Kidney tubule cell (primary cell): ENCODE measurements around the gene PODXL2.
"Not testable (repeated sequence)": the region's sequence is repeated elsewhere in the genome, so short reads cannot be mapped to it uniquely, and the experiment has no call there.

ENCODE experiments used
- DNase-seq: peaks from one replicate; pipeline ENCODE4 v3.0.0-alpha.2; 2018; ENCODE audit warnings: low spot score

PODXL2 gene

GRCh38 chr3:127676456-127676855 is 47.5 kb downstream of the PODXL2 start:
- DNase-seq = no peak

GRCh38 chr3:127676921-127677351 is 48.0 kb downstream of the PODXL2 start:
- no peak for DNase-seq

GRCh38 chr3:127677541-127678314 is 48.7 kb downstream of the PODXL2 start:
- DNase-seq = no peak

- no peak for DNase-seq
Measured at GRCh38 chr3:127678315-127678599, 49.3 kb downstream of the PODXL2 start.

DNA sequence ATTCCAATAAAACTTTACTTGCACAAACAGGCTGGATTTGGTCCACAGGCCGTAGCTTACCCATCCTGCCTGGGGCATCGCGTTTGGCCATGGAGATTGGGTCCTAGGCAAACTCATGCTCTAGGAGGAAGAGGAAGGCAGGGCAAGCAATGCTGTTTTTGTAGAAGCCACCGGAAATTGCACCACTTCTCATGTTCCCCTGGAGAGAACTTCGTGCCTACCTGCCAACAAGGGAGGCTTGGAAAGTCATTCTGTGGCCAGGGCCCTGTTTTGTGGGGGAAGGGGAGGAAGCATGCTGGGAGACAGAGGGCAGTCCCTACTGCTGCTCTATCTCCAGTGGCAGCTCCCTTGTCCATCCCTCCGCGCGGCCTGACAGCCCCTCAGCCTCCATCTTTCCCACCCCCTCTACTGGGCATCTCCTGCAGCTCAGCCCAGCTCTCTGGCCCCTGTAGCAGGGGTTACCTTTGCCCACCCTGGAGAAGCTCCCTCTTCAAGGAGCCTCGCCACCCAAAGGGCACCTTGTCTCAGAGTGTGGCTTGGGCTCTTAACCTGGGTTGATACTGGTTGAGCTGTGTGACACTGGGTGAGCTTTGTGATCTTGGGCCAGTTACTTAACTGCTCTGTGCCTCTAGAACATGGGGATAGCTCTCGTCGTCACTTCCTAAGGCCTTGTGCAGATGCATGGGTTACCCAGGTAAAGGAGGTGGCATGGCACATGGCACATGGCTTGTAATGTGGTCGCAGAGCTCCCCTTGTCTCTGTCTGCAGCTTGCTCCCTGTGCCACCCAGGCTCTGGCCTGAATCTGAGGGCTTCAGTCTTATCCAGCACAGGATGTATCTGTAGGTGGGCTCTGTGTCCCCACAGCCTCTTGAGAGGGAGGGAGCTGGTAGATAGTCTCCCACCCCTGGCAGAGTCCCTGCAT is 49.9 kb downstream of the PODXL2 start:
- DNase-seq = no peak

DNA sequence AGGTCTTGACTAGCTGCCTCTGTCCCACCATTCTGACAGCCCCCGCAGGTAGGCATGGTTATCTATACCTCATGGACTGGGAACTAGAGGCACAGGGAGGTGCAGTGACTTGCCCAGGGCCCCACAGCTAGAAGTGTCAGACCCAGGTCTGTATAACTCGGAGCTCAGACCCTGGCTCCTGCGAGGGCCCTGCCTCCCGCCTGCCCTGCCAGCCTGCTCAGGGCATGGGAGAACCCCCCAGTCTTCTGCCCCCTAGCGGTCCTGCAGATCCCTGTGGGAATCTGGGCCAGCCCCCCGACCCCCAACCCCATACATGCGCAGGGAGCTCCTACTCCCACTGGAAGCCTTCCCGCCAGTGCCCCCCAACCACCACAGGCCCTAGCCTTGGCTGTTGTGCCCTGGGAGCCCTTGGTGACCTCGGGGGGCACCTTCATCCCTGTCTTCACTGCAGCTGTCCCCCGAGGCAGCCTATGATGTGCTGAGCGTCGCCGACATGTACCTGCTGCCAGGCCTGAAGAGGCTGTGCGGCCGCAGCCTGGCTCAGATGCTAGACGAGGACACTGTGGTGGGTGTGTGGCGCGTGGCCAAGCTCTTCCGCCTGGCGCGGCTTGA is 50.7 kb downstream of the PODXL2 start:
- DNase-seq = no peak

DNA sequence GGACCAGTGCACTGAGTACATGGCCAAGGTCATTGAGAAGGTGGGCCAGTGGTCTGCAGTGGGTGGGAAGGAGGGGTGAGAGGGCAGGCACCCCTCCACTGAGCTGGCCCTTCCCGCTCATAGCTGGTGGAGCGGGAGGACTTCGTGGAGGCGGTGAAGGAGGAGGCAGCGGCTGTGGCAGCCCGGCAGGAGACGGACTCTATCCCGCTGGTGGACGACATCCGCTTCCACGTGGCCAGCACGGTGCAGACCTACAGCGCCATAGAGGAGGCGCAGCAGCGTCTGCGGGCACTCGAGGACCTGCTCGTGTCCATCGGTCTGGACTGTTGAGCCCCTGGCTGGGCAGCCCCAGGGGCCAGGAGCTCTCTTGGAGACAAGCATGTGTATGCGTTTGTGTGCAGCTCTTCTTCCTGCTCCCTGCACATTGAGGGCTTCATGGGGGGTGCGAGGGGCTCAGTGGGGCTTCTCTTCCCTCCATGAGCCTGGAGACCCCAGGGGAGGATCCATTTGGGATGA is 51.2 kb downstream of the PODXL2 start:
- no peak for DNase-seq

GRCh38 chr3:127680798-127681221 is 51.8 kb downstream of the PODXL2 start:
- DNase-seq = no peak

DNA sequence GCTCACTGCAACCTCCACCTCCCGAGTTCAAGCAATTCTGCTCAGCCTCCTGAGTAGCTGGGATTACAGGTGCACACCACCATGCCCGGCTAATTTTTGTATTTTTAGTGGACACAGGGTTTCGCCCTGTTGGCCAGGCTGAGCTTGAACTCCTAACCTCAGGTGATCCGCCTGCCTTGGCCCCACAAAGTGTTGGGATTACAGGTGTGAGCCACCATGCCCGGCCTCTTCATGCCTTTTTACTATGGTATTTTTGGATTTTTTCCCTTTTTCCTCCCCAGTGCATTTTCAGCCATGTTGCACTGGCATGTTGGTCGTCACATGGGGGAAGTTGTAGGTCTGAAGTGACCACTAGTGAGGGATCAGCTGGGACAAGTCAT is 53.2 kb downstream of the PODXL2 start:
- DNase-seq = not testable (repeated sequence)

- no peak for DNase-seq
Measured at GRCh38 chr3:127682561-127682960, 53.6 kb downstream of the PODXL2 start.

- DNase-seq = no peak
Measured at GRCh38 chr3:127684871-127685707, 56.1 kb downstream of the PODXL2 start.

DNA sequence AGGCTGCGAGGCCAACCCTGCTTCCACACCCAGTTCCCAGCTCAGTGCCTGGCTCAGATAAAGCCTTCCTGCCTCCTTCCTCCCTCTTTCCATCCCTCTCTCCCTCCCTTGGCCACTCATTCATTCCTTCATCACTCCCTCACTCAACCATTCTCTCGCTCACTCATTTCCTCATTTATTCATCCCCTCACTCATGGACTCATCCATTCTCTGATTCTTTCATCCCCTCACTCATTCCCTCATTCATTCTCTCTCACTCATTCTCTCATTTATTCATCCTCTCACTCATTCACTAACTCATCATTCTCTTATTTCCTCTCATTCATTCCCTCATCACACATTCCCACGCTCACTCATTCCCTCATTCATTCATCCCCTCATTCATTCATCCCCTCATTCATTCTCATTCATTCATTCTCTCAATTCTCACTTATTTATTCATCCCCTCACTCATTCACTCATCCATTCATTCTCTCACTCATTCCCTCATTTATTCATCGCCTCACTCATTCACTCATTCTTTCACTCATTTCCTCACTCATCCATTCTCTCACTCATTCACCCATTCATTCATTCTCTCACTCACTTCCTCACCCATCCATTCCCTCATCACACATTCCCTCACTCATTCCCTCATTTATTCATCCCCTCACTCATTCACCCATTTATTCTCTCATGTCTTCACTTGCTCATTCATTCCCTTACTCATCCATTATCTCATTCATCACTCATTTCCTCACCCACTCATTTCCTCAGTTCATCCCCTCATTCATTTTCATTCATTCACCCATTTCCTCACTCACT is 56.9 kb downstream of the PODXL2 start:
- DNase-seq = no peak

- no peak for DNase-seq
Measured at GRCh38 chr3:127686512-127686894, 57.5 kb downstream of the PODXL2 start.

- no peak for DNase-seq
Measured at GRCh38 chr3:127687228-127687737, 58.3 kb downstream of the PODXL2 start.

- no peak for DNase-seq
Measured at GRCh38 chr3:127688022-127688415, 59.0 kb downstream of the PODXL2 start.

- DNase-seq = no peak
Measured at GRCh38 chr3:127688416-127689265, 59.7 kb downstream of the PODXL2 start.

GRCh38 chr3:127689266-127689860 is 60.4 kb downstream of the PODXL2 start:
- DNase-seq = no peak

DNA sequence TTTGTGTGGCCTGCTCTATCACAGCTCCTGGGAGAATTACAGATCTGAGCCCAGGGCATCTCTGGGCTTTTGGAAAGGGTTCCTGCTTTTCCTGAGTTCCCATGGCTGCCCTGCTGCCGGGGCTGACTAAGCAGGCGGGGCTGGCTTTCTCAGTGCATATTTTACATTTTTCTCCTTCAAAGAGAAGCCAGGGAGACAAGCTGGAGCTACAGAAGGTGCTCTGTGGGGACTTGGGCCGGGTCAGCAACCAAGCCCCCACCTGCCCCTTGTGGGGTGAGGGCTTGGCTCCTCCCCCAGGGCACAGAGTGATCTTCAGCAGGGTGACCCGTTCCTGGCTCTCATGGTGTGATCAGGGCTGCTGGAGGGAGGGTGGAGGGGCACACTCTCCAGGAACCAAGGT is 61.1 kb downstream of the PODXL2 start:
- peak; percentile 68 for DNase-seq

DNA sequence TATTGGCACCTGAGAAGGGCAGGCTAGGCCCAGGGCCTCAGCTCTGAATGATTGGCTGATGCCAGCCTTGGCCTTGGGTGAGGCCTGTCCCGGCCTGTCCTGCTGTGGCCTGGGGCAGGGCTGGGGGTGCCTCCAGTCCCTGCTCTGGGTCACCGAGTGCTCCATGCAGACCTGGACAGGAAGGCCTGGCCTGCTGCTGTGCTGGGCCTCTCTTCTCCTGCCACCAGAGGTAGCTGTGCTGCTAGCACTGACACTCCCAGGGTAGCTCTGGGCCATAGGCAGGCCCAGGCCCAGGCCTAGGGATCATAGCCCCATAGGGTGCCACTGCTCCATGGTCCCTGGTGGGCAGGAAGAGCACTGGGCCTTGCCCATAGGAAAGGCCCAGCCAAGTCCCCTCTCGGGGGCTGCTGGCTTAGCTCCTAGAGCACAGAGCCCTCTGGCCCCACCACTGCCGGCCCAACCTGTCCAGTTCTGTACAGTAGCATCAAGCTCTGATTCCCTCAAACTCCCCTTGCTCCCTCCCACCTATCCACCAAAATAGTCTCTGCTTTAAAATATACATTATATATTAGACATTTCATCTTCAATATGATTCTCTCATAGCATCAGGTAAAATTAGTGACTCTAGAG is 62.0 kb downstream of the PODXL2 start:
- DNase-seq = peak; percentile 57
